HG03457 (cell line): ENCODE results near the gene AJUBA.
A peak's percentile ranks its signal among the peaks of the same experiment; 100 is the strongest.
"Not testable (repeated sequence)": the region's sequence is repeated elsewhere in the genome, so short reads cannot be mapped to it uniquely, and the experiment has no call there.

Source experiments
- ATAC-seq: cut with Tn5 transposase; IDR thresholded peaks from one replicate; pipeline ENCODE4 v1.9.1; 2021; ENCODE audit warnings: moderate number of reproducible peaks; ENCODE audit not compliant: unreplicated experiment

Gene AJUBA

DNA sequence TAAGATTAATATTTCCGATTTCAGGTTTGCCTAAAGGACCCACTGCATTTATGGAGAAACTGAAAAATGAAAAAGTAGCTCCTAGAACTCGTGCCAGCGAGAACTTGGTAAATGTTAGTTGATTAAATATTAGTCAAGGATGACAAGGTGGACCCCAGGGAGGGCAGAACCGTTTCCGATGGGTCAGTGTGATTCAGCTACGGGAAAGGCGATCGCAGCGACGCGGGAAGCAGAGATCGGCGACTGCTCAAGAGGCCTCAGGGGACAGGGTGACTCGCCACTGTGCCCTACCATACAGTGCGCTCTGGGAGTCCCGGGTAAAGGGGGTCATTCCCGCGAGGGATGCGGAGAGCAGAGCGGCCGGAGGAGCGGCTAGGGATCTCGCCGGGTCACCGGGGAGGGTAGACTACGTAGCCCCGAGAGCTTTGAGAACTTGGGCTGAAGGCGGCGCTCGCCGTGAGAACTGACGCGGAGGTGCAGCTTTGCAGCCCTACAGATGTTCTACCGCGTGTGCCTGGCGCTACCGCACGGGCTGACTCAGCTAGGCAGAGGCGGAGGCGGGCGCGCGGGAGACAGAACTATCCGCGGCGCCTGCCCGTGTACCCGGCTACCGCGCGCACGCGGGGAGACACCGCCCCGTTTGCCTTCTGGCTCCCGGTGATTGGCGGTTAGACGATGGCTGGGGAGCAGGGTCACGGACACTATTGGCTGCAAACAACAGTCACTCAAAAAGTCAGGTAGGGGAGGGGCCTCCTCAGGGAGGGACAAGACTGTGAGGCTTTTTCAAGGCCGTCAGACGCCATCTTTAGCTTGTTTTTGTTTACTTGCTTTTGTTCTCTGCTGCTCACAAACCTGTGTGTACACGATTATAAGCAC lies 24.4 kb upstream of the AJUBA start:
- ATAC-seq, result peak; percentile 89

DNA sequence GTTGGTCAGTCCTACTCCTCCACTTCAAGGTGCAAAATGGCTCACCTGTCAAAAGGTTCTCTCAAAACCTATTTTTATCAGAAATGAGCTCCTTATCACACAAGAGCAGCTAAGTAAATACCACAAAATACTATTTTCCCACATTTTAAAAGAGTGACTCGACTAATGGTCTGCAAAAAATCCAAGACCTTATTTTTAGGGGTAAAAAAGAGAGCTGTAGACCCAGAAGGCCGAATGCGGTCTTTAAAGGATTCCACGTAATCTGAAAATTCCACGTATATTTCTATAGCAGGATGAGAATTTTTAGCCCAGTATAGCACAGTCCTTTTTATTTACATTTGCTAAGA lies 23.8 kb upstream of the AJUBA start:
- ATAC-seq, result no peak

DNA sequence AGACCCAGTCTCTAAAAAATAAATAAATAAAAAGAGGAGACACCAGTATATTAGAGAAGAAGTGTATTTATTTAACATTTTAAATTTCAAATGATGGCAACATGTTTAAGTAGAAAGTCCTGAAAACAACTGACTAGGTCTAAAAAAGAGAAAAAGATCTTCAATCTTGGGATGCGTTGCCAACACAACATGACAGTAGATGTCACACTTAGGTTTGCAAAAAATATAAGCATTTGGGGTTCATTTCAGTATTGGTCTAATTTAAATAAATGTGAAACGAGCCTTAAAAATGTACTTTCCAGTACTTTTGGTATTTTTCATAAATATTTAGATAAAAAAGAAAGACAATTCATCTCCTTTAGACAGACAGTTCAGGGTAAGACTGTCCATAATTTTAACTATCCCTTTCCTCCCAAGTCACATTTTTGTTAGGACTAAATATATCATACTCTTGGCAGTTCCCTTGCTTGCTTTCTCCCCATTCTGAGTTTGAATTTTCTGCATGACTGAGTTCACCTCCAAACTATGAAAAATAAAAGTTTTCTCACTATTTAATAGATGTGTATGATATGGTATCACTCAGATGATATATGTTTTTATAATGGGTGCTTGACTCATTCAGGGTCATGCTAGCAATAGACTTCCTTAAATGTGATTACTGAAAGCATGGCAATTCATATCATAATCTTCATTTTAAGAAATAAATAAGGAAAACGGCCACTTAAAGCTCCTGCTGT lies 23.3 kb upstream of the AJUBA start:
- no peak for ATAC-seq

DNA sequence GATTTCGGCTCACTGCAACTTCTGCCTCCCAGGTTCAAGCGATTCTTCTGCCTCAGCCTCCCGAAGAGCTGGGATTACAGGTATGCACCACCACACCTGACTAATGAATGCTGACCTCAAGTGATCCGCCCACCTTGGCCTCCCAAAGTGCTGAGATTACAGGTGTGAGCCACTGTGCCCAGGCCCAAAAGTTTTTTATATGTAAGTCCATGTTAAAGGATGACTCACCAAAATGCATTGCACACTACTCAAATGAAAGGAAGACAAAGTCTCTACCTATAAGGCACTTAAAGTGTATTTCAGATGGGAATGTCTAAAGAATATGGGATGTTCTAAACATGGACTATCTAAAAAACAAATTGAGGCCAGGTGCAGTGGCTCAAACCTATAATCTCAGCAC lies 21.9 kb upstream of the AJUBA start:
- not testable (repeated sequence) for ATAC-seq

DNA sequence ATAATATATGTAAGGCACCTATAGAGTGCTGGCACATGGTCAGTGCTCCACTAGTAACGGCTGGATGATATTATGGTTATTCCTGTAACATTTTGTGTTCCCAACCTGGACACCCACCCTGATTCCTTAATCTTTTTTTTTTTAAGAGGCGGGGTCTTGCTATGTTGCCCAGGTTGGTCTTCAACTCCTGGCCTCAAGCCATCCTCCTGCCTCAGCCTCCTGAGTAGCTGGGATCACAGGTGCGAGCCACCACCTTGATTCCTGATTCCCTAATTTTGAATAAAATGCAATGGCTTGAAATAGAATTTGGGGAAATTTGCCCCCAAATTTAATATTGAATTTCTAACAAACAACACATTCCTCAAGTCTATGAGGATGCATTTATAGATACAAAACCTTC lies 20.2 kb upstream of the AJUBA start:
- ATAC-seq, result no peak

DNA sequence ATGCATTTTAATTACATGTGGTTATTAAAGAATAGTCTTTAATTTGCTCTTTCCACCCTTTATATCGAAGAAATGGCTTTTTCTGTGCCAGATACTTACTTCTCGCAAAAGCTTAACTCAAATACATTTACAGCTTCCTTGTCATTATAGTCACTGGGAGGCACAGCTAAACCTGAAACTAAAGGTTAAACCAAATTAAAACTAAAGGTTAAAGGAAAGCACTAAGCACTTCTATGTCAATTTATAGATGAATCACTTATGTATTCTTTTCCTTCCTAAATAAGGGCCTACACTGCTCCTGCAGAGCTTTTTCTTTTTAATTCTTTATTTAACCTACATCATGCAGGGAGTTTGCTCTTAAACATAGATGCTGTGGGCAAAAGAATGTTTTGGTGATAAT lies 18.5 kb upstream of the AJUBA start:
- ATAC-seq, result no peak

DNA sequence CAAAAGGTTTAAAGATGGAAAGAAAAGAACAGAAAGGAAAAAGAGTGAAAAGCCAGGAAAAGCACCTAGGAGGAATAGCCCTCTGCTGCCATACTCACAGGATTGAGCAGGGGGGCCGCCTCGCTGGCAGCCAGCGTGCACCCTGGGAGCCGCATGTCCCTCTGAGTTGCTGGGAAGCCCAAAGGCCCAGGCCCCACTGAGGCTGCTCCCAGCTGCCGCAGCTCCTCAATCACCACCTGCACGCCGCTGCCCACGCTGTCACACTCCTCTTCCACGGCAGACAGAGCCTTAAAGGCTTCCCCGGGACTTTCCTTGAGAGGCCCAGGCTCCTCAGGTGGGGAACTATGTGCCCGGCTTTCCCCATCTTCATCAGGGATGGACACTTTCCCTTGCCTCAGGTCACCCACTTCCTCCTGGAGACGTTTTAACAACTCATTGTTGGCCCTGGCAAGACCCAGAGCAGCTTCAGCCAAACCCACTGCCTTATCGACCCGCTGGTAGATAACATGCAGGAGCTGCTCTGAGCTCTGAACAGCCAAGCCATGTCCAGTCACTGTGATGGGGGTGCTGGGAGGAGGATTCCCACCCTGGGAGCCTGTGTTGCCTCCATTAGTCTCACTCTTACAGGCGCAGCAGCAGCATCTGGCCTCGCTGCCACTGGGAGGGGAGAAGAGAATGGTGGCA lies 16.1 kb upstream of the AJUBA start:
- ATAC-seq, result no peak

DNA sequence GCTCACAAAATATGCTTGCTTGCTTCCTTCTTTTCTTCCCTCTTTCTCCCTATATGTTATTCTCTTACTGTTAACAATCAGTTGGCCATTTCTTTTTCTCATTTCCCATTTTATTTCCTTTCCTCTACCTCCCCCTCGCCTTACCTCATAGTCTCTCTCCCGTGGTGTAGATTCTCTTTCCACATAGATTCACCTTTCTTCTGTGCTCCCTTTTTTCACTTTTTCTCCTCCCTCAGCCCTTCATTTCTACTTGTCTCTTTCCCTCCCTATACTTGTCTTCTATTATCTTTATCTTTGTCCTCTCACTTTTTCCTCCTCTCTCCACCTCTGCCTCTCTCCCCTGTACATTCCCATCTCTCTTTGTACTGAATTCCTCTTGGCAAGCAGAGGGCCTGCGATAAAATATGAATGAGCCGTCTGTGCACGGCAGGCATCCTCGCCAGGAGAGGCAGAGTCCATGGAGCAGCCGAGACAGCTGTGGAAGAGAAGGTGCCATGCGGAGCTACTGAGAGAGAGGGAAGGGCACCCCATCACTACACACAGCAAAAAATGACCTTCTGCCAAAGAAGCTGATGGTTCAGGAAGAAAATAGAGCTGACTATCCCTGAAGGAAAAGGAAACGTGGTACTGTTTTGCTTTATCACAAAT lies 15.4 kb upstream of the AJUBA start:
- ATAC-seq, result no peak

DNA sequence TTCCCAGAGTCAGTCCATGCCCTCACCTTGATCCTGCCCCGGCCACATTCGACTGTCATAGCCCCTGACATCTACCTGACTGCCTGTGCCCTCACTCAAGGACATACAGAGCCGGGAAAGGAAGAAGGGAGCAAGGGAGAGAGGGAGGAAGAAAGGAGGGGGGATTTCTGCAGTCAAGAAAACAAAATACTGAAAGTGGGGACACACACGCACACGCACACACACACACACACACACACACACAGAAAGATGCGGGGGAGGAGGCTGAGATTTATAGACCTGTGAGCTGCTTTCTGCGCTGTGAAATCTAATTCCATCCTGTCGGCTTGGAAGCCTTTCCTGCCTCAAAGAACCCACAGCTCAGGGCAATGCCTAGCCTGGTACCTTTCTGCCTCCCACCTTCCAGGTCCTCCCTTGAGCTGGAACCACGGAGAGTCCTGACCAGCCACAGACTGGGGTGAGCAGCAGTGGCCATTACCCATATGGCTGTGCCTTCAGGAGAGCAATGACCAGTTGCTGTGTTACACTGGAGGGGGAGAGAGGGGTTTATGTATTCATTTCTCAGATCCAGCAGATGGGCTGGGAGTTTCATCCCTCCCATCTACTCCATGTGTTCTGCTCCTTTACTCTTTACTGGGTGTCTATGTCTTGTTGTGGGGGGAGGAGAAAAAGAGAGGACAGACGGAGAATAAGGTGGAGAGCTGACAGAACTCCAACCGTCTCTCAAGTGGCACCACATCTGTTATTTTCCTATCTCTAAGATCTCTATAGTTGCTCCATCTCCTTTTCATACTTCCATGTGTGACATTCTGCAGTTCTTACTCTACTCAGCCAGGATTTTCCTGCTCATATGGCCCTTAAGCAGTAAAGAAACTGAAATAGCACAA lies 14.7 kb upstream of the AJUBA start:
- no peak for ATAC-seq

DNA sequence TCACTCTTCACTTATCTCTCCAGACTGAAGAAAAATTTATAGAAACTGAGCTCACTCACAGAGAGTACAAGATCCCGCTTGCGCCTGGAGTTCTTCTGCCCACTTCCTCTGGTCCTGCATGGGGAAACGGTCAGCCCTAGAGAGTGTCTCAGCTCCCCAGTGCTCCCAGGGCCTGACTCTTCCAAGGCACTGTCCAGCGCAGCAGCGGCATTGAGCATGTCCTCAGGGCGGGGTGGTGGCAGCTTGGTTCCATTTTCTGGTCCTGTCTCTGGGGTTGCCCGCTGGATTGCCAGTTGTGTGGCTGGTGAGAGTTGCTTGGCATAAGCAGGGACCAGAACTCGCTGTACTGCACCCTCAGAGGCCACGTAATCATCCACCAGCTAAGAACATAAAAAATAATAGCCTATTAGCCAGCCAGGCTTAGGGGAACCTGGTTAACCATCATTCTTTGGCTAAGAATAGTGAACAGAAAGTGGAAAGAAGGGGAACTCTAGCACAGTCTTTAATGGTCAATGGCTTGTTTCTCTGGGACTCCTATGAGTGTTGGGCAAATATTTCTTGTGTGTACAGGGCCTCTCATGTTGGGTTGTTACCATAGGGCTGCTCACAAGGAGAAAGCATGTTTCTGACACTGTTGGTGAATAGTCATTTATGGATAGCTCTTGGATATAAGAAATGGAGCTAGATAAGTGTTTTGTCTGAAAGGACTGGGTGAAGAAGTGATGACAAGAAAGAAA lies 13.7 kb upstream of the AJUBA start:
- ATAC-seq, result no peak

DNA sequence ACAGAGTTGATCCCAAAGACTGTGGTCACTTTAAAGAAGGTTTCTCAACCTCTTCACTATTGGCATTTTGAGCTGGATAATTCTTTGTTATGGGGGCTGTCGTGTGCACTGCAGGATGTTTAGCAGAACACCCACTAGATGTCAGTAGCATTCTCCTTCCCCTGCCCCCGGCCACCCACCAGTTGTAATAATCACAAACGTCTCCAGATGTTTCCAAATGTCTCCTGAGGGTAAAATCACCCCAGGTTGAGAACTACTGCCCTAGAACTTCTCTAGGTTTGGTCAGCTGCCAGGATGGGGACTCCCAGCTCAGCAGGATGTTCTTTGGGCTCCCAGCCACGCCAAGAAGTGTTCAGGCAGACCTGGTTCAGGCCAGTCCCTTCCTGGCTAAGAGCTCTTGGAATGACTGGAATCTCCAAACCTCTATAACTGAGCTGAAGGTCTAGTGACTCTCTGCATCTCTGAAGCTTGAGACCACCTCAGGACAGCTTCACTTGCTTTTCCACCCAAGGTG lies 12.5 kb upstream of the AJUBA start:
- no peak for ATAC-seq

DNA sequence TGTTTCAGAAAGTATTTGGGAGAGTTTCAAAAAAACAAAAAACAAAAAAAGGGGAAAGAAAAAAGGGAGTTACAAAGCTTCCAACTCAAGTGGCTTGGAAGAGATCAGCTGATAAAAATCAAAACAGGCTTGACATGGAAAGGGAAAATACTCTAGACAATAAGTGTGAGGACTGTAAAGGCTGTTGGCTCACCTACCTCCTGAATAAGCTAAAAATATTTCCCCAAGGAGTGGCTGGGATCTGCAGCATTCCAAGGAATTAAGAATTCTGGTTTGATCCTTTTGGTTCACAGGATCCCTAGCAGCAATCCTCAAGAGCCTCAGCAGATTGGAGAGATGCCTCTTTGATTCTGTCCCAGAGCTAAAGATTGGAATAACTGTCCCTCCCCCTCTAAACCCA lies 11.2 kb upstream of the AJUBA start:
- no peak for ATAC-seq

DNA sequence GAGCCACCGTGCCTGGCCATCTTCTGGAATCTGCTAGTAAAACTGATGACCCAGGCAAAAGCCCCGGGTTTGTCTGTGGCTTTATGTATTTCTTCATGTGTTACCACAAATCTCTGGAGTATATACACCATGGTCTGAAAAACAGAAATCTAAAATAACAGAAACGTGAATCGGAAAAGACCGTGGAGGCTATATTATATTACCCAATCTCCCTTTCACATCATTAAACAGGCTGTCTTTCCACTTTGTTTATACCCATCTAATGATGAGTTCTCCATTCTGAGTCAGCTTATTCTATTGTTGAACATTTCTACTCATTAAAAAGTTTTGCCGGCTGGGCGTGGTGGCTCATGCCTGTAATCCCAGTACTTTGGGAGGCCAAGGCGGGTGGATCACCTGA lies 9.5 kb upstream of the AJUBA start:
- ATAC-seq, result no peak

DNA sequence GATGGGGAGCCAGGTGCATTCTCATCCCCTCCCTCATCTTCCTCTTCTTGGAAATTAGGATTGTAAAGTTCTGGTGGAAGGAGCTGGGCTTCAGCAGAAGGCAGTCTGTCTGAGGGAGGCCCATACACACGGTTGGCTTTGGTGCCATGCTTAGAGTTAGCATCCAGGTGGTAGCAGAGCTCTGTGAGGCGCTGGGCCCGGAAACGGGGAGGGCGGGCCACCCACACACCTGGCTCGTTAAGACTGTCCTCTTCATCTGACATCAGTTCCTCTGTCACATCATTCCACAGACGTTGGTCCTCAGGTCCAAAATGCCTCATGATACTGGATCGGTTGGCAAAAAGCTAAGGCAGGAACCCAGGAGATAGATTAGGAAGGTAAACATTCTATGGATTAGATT lies 4.9 kb upstream of the AJUBA start:
- ATAC-seq, result no peak

DNA sequence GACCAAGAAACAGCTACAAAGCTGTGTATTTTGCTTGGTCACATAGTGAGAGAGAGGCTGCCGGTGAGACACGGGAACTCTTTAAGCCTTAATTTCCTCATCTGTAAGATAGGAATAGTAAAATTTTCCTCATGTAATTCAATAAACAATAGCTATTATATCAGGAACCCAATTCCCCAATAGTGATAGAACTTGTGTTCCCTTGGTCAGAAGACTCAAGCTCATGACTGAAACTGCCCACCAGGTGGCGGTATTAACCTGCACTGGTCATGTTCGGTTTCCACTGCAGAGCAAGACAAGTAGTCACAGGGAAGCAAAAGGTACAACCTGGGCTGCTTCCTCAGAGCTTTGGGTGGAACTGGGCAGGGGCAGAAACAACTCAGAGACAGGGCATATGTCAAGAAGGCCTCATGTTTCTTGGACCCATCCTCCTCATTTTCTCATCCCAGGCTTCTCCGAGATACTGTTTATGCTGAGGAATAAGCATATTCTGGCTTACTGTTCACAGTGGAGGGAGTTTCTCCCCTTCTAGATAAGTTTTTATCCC lies 4.2 kb upstream of the AJUBA start:
- ATAC-seq, result no peak

DNA sequence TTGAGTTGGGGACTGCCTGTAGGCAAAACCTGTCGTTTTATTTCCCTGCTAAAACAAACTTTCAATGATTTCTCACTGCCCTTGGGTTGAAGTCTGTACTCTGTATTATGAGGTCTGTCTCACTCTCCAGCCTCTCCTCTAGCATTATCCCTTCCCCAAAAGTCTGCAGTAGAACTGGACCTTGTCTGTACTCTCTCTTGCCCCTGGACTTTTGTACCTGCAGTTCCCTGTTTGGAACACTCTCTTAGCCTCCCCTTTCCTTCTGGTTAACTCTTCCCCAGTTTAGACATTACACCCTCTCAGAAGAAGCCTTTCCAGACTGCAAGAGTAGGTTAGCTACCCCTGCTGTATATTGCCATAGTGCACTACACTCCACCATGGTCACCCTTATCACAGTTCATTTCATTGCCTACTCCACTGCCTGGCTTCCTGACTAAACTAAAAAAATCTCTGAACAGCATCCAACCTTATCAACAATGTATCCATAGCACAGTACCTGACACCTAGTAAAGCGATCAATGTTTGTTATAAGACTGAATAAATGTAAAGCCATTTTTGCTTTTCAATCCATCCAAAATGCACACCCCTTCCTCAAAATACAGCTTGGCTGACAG lies 3.6 kb upstream of the AJUBA start:
- ATAC-seq, result no peak

DNA sequence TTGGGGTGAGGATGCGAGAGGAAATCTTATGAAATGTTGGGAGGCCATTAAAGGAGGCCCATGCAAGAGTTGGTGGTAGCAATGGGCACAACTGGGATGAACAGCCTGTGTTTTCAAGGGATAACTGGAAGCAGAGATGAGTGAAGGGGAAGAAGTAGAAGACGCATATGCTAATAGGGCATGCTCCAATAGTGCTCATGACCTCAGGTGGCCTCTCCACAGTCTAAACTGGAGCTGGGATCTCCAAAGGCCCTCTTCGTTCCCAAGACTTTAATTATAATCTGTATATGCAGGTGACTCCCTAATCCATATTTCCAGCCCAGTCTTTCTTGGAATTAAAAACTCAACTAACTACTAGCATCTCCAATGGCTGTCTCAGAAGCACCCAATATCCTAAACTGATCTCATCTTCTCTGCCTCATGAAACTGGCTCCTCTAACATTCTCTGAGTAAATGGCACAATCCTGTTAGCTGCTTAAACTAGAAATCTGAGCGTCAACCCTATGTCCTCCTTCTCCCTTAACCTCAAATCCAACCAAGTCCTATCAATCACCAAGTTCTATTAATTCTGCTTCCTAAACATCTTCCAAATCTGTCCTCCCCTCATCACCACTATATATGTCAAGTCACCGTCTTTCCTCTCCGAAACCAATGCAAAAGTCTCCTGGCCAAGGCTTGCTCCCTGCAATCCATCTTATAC lies 2.8 kb upstream of the AJUBA start:
- no peak for ATAC-seq

DNA sequence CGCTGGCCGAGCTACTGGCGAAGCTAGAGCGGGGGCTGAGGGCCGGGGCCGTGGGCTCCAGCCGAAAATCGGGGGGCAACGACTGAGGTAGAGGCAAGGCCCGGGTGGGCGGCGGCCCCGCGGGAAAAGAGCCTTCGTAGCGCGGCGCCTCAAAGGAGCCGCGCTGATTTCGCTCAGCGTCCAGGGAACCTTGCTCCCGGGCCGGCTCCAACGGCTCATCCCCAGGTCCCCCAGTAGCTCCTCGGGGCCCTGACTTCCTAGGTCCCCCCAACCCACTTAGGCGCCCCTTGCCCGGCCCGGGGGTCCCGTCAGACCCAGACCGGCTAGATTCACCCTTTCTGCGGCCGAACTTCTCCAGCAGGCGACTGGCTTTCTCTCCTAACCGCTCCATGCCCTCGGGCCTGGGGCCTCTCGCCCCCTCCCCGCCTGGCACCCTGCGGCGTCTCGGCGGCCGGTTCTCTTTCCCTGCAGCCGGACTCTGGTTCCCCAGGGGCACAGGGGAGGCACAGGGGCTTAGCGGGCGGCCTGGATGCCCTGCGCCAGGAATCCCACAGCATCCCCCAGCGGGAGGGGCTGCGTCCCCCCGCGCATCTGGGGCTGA lies 375 bp downstream of the AJUBA start:
- no peak for ATAC-seq
